ENCODE results near the gene TMEM178B.
"Not testable (repeated sequence)": the region's sequence is repeated elsewhere in the genome, so short reads cannot be mapped to it uniquely, and the experiment has no call there.

The TMEM178B gene

DNA sequence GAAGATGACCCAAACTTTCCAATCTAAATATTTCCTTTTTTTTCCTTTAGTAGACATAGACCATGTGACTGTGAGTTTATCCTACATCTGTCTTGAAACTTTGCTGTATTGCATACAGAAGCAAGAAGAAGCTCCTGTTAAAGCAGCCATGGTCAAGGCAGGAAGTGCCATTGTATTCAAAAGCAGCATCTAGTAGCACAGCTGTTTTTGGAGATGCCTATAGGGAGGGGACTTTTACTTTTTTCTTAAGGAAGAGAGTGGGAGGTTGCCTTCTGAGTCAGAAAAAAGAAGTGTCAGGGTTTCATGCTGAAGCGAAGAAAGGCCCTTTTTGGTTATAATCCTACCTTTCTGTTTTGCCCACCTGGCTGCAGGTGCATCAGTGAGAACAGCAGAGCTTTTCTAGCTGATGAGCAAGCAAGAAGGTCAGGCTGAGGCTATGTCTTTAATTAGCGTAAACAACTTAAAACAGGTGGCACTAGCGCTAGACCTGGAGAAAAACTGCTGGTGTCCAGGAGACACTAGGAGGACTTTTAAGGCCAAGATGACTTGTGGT, 243.2 kb downstream of the TMEM178B start:
- no peak for DNase-seq

GRCh38 chr7:141320287-141320686, 246.4 kb downstream of the TMEM178B start:
- DNase-seq, result no peak

DNA sequence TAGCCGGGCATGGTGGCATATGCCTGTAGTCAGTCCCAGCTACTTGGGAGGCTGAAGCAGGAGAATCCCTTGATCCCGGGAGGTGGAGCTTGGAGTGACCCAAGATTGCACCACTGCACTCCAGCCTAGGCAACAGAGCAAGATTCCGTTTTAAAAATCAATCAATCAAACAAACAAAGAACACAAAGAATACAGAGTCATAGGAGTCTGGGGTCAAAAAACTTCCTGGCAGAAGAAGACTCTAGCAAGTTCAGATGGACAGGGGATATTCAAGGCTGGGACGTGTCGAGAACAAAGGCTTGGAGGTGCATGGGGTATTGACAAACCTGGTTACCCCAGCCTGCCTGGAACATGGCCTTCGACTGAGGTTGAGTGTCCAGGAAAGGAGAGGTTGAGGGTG, 248.5 kb downstream of the TMEM178B start:
- DNase-seq, result no peak

DNA sequence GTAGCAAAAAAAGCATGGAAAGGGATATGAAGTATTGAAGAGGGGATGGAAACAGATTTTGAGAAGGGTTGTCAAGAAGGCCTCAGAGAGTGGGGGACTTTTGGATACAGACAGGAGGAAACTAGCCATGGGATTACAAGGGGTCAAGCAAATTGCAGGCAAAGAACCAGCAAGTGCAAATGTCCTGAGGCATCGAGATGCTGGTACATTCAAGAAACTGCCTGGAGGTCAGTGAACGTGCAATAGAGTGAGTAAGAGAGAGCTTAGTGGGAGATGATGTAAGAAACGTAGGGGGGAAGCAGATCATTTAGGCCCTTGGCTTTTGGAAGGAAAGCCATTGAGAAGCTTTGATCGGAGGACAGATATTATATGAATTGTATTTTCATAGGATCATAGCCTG, 250.0 kb downstream of the TMEM178B start:
- no peak for DNase-seq

GRCh38 chr7:141324870-141325269, 251.0 kb downstream of the TMEM178B start:
- no peak for DNase-seq

- DNase-seq, result no peak
Measured at GRCh38 chr7:141325275-141325674, 251.4 kb downstream of the TMEM178B start.

DNA sequence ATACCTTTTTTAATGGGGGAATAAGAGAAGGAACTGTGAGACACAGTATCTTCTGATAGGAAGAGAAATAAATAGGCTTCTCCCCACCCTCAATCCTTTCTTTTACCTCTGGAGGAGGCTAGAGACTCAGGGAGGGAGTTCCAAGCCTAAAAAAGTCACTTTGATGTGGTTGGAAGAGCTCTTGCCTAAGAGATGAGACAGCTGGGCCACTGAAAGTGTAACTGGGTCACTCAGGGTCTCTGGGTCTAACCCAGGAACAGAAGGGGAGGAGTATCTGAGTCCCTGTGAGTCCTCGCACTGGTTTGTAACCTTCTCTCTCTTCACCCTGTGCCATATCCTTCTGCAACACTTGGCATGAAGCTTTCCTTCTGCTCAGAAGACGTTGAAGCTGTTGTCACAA, 254.4 kb downstream of the TMEM178B start:
- DNase-seq, result no peak

GRCh38 chr7:141330285-141330684, 256.4 kb downstream of the TMEM178B start:
- not testable (repeated sequence) for DNase-seq

GRCh38 chr7:141333459-141333858, 259.6 kb downstream of the TMEM178B start:
- DNase-seq, result no peak

GRCh38 chr7:141335164-141335563, 261.3 kb downstream of the TMEM178B start:
- DNase-seq, result no peak

GRCh38 chr7:141339603-141340002, 265.7 kb downstream of the TMEM178B start:
- no peak for DNase-seq

GRCh38 chr7:141340991-141341390, 267.1 kb downstream of the TMEM178B start:
- DNase-seq, result no peak

DNA sequence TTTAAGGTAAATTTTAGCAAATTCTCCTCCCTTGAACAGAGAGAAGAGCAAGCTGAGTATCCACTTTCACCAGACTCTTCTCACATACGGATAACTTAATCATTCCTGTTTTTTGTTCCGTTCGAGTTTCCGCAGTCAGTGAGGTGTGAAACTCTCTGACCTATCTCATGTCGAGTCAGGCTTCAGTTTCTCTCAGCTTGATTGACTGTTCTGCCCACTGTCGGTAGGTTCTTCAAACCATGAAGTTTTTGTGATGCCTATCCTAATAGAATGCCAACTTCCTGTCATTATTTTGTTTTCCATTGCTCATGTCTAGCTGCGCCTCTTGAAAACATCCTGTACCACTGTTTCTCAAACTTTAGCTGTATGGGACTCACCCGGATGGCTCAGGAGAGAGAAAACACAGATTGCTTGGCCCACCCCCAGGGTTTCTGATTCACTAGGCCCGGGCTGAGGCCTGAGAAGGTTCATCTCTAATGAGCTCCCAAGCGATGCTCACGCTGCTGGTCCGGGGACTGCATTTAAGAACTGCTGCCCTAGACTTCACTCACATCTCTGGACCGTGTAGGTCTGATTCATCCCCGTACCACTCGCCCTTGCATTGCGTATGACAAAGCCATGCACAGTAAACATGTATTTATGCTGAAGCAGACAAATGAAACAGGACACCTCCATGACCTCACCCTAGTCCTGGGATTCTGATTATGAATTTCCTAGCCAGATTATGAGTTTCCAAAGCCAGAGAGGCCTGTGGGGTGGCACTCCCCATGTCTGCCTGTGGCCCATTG, 269.0 kb downstream of the TMEM178B start:
- DNase-seq, result no peak

DNA sequence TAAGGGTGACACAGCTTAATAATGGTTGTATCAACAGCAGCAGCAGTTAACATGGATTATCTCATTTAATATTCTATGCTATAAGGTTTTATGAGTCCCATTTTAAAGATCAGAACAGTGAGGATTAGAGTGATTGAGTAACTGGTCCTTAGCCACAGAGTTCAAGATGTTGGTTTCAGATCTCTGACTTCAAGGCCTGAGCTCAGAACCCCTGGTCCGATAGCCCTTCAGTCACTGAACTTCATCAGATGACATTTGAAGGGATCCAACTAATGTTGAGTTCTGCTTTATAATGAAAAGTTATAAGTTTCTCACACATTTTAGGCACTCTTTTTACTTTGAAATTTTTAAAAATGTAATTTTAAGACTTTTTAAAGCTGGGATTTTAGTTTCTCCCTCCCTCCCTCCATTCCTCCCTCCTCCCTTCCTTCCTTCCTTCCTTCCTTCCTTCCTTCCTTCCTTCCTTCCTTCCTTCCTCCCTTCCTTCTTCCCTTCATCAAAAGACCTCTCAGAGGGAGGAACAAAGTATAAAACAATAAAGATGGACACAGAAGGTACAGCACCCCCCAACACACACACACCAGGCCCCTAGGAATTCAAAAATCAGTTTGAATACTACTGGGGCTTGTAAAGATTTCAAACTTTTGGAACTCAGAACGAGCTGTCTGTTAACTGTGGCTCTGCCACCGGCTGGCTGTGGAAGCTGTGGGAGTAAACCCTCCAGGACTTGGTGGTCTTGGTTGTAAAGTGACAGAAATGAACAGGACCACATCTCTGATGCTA, 270.5 kb downstream of the TMEM178B start:
- DNase-seq, result no peak

GRCh38 chr7:141348728-141349127, 274.9 kb downstream of the TMEM178B start:
- no peak for DNase-seq

- no peak for DNase-seq
Measured at GRCh38 chr7:141349338-141349737, 275.5 kb downstream of the TMEM178B start.

- no peak for DNase-seq
Measured at GRCh38 chr7:141349804-141350203, 275.9 kb downstream of the TMEM178B start.

GRCh38 chr7:141351175-141351574, 277.3 kb downstream of the TMEM178B start:
- DNase-seq, result no peak

DNA sequence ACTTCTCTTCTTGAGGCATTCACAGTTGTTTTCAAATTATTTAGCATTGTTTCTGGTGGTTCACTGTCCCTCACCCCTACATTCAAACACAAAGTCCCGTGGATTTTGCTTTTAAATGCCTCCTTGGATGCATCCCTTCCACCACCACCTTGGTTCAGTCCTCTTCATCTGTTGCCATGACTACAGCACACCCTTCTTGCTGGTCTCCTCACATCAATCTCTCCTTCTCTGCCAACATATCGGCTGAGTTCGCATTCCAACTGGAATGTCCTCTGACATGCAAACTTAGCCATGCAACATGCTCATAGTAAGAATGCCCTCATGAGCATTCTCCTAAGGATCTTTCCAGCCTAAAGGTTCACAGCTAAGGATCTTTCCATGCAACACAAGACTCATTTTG, 279.1 kb downstream of the TMEM178B start:
- no peak for DNase-seq

- DNase-seq, result peak; percentile 83
Measured at GRCh38 chr7:141354251-141354650, 280.4 kb downstream of the TMEM178B start.

- peak; percentile 61 for DNase-seq
Measured at GRCh38 chr7:141355032-141355431, 281.2 kb downstream of the TMEM178B start.

DNA sequence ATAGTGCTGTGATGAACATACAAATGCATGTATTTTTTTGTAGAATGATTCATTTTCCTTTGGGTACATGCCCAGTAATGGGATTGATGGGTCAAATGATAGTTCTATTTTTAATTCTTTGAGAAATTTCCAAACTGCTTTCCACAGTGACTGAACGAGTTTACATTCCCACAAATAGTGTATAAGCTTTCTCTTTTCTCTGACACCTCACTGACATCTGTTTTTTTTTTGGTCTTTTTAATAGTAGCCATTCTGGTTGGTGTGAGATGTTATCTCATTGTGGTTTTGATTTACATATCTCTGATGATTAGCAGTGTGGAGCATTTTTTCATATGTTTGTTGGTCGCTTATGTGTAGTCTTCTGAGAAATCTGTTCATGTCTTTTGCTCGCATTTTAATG, 282.3 kb downstream of the TMEM178B start:
- DNase-seq, result peak; percentile 28

DNA sequence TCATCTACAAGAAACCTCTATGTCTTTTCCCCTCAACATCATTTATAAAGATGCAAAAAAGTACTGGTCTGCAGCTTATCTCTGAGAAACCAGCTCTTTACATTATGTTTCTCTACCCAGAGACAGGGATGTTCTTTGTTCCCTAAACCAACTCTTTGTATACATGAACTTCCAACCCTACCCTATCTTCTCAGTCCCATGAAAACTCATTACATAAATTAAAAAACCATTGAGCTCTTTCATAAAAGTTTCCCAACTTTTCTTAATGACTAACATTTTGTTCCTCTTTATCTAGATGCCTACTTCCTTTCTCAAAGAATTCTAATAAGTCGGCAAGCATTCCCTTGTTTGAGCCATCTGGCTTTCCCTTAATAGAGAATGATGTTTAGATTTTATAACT, 284.5 kb downstream of the TMEM178B start:
- no peak for DNase-seq

DNA sequence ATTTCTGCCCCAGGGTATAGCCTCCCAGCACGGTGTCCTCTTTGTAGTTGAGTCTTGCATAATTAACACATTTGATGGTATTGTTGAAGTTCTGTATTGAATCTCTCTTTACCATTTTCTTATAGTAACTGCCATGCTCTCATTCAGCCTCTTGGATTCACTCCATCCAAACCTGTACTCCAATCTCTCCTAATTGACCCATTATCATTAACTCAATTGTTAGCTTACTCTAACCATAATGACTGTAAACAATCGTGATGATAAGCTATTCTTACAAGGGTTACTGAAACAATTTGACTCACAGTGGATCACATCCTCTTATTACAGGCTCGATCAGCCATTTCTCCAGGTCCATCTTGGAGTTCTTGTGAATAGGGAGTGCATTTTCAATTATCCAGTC, 285.4 kb downstream of the TMEM178B start:
- DNase-seq, result no peak

Data from NCI-H226 (cell line).